Effector memory CD8-positive, alpha-beta T cell (primary cell): ENCODE measurements around the gene GTF2IRD1.
"Not testable (repeated sequence)": the region's sequence is repeated elsewhere in the genome, so short reads cannot be mapped to it uniquely, and the experiment has no call there.

Experiments
- ATAC-seq: fragments of 150-1000 bp; cut with Tn5 transposase; replicated peaks from 2 replicates; pipeline ENCODE4 v1.10.0; 2021; ENCODE audit warnings: mild to moderate bottlenecking, moderate library complexity
- DNase-seq, 3 experiments: peaks; one replicate each; pipeline ENCODE4 v3.0.0; 2021
- H3K27ac Mint-ChIP-seq, 2 donors: one replicate each; pipeline ENCODE4 v1.8.0; 2022; ENCODE audit warnings: mild to moderate bottlenecking in 2 of 2, mixed read lengths in 2 of 2, moderate library complexity in 2 of 2
- H3K27me3 Mint-ChIP-seq, 2 donors: one replicate each; pipeline ENCODE4 v1.8.0; 2022; ENCODE audit warnings: mixed read lengths in 2 of 2
- H3K36me3 Mint-ChIP-seq: one replicate; pipeline ENCODE4 v1.8.0; 2022; ENCODE audit warnings: mild to moderate bottlenecking, moderate library complexity, mixed read lengths; ENCODE audit not compliant: insufficient read depth
- H3K4me1 Mint-ChIP-seq, 2 donors: one replicate each; pipeline ENCODE4 v1.8.0; 2022; ENCODE audit warnings: low read depth in 2 of 2, mixed read lengths in 2 of 2
- H3K4me3 Mint-ChIP-seq, 2 donors: one replicate each; pipeline ENCODE4 v1.8.0; 2022; ENCODE audit warnings: mild to moderate bottlenecking in 2 of 2, mixed read lengths in 2 of 2, moderate library complexity in 2 of 2
- H3K9me3 Mint-ChIP-seq, 2 donors: one replicate each; pipeline ENCODE4 v1.8.0; 2022; ENCODE audit warnings: mixed read lengths in 2 of 2

GTF2IRD1 gene

GRCh38 chr7:74650493-74651132 lies 196.9 kb downstream of the GTF2IRD1 start:
- ATAC-seq (peak; percentile 59), DNase-seq (peak in 1 of 3 experiments; percentile 10)
- not testable (repeated sequence) for H3K9me3 Mint-ChIP-seq, H3K27me3 Mint-ChIP-seq, H3K36me3 Mint-ChIP-seq
- peak overlapping the region; percentile 90 to 91 for H3K4me3 Mint-ChIP-seq
- H3K27ac Mint-ChIP-seq, result peak overlapping the region; percentile 90 to 96
- peaks cover 10 to 16% of the 10 kb centered on the region in 2 donors for H3K4me1 Mint-ChIP-seq

DNA sequence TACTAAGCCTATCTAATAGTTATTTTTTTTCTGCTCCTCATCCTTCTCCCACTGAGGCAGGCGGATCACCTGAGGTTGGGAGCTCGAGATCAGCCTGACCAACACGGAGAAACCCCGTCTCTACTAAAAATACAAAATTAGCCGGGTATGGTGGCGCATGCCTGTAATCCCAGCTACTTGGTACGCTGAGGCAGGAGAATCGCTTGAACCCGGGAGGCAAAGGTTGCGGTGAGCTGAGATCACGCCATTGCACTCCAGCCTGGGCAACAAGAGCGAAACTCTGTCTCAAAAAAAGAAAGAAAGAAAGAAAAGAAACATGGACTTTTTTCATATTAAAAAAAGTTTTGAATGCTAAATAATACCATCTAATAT lies 197.4 kb downstream of the GTF2IRD1 start:
- H3K36me3 Mint-ChIP-seq, DNase-seq, H3K9me3 Mint-ChIP-seq, H3K27me3 Mint-ChIP-seq, ATAC-seq: not testable (repeated sequence)
- Mint-ChIP-seq H3K27ac (peak overlapping the region in 1 of 2 donors; percentile 96), H3K4me3 (peak overlapping the region; percentile 42 to 91), H3K4me1 (peaks cover 10 to 20% of the 10 kb centered on the region in 2 donors)
